Activated CD8-positive, alpha-beta T cell treated with anti-CD3 and anti-CD28 coated beads, Interleukin-2, amount 10 ng/mL, durations not matched to agents 7 days and 5 days (primary cell): ENCODE measurements around the gene CELF4. TPM values are rescaled to one million over a fixed set of nuclear protein-coding genes. Genes with fewer than 3 reads are reported as not detected.
A peak's percentile ranks its signal among the peaks of the same experiment; 100 is the strongest.

ENCODE experiments used
- ATAC-seq: fragments of 150-1000 bp; cut with Tn5 transposase; one replicate; pipeline ENCODE4 v1.10.0; 2021; ENCODE audit warnings: moderate library complexity
- CTCF ChIA-PET: fragments of 350-600 bp; sonication (Branson Sonifier 250); formaldehyde crosslinking; loops from one replicate; lab custom pipeline; 2021; ENCODE audit warnings: antibody characterized with exemption; lab: Charles Lee
- POLR2A ChIA-PET: fragments of 350-600 bp; sonication (Branson Sonifier 250); formaldehyde crosslinking; loops from one replicate; lab custom pipeline; 2021; ENCODE audit warnings: antibody characterized with exemption; lab: Charles Lee
- DNase-seq: peaks from one replicate; pipeline ENCODE4 v3.0.0-alpha.2; 2020
- H3K27ac Mint-ChIP-seq: one replicate; pipeline ENCODE4 v1.8.0; 2021; ENCODE audit warnings: mild to moderate bottlenecking, mixed read lengths
- H3K27me3 Mint-ChIP-seq: one replicate; pipeline ENCODE4 v1.8.0; 2021; ENCODE audit warnings: low read depth, mixed read lengths
- H3K36me3 Mint-ChIP-seq: one replicate; pipeline ENCODE4 v1.8.0; 2021; ENCODE audit warnings: low read depth, mixed read lengths
- H3K4me1 Mint-ChIP-seq: one replicate; pipeline ENCODE4 v1.8.0; 2021; ENCODE audit warnings: low read depth, mixed read lengths
- H3K4me3 Mint-ChIP-seq: one replicate; pipeline ENCODE4 v1.8.0; 2021; ENCODE audit warnings: mild to moderate bottlenecking, mixed read lengths
- H3K9me3 Mint-ChIP-seq: one replicate; pipeline ENCODE4 v1.8.0; 2022; ENCODE audit warnings: mixed read lengths; ENCODE audit not compliant: insufficient read depth
- total RNA-seq, 2 experiments: library from RNA; stranded (reverse); gene quantifications; one replicate each; pipeline ENCODE4 v1.2.3, GENCODE V29; 2021

The CELF4 gene
- total RNA-seq, 2 experiments from 2014 or later: not detected

- Mint-ChIP-seq H3K4me3 (no peak overlapping the region), H3K27me3 (peaks cover 43% of the 10 kb centered on the region), H3K9me3 (no peaks in the 10 kb centered on the region), H3K27ac (no peak overlapping the region), H3K4me1 (peaks cover 3% of the 10 kb centered on the region), H3K36me3 (no peaks in the 10 kb centered on the region)
- ChIA-PET POLR2A (no interaction called here), CTCF (no interaction called here)
- ATAC-seq (no peak), DNase-seq (peak; percentile 28)
These were observed 82.2 kb downstream of the CELF4 start for GRCh38 chr18:37483221-37483971.

DNA sequence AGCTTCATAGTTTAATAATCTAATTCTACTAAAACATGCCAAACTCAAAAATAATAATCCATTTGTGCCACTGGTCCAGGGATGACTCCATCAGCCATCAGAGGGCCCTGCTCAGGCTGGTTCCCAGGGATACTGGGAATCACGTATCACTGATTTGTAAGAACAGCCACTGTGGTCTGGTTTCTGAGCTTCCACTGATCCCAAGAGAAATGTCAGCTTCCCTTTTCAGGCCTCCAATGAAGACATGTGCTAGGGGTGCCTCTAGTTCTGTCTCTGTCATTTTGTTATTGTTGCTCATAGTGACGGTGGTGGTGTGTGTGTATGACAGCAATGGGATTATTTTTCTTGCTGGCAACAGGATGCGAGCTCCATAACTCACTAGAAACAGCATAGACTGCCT lies 83.2 kb downstream of the CELF4 start:
- H3K4me3 Mint-ChIP-seq: no peak overlapping the region
- POLR2A ChIA-PET: no interaction called here
- DNase-seq: no peak

DNA sequence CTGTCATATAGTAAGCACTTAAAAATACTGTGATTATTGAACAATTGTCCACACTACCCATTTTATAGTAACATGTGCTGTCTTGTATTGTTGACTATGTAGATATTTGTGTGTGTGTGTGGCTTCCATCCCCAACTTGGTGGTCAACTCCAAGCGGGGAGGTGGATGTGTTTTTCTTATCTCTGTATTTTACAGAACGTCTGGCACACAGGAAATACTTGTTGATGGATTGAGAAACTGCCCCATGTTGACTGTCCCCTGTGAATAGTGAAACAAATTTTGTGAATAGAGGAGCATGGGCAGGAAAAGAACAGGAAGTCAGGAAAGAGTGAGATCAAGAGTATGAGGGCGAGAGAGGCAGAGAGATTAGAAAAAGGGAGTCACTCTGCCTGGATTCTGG lies 83.6 kb downstream of the CELF4 start:
- H3K4me1 Mint-ChIP-seq: peaks cover 3% of the 10 kb centered on the region
- POLR2A ChIA-PET: no interaction called here
- no peak overlapping the region for H3K27ac Mint-ChIP-seq
- H3K36me3 Mint-ChIP-seq: no peaks in the 10 kb centered on the region
- CTCF ChIA-PET: no interaction called here
- H3K4me3 Mint-ChIP-seq: no peak overlapping the region
- no peaks in the 10 kb centered on the region for H3K9me3 Mint-ChIP-seq
- ATAC-seq (no peak), DNase-seq (no peak)
- H3K27me3 Mint-ChIP-seq: peaks cover 34% of the 10 kb centered on the region

More for the DNA sequence above, 83.2 kb downstream of the CELF4 start:
- CTCF ChIA-PET: no interaction called here
- no peak for ATAC-seq
- H3K27me3 Mint-ChIP-seq: peaks cover 38% of the 10 kb centered on the region
- no peaks in the 10 kb centered on the region for H3K9me3 Mint-ChIP-seq
- no peaks in the 10 kb centered on the region for H3K36me3 Mint-ChIP-seq
- H3K27ac Mint-ChIP-seq: no peak overlapping the region
- H3K4me1 Mint-ChIP-seq: peaks cover 3% of the 10 kb centered on the region

GRCh38 chr18:37481491-37481890 lies 84.1 kb downstream of the CELF4 start:
- Mint-ChIP-seq H3K36me3 (no peaks in the 10 kb centered on the region), H3K4me1 (peaks cover 3% of the 10 kb centered on the region), H3K9me3 (no peaks in the 10 kb centered on the region), H3K27ac (no peak overlapping the region), H3K4me3 (no peak overlapping the region), H3K27me3 (peaks cover 29% of the 10 kb centered on the region)
- DNase-seq (no peak), ATAC-seq (no peak)
- ChIA-PET POLR2A (no interaction called here), CTCF (no interaction called here)

DNA sequence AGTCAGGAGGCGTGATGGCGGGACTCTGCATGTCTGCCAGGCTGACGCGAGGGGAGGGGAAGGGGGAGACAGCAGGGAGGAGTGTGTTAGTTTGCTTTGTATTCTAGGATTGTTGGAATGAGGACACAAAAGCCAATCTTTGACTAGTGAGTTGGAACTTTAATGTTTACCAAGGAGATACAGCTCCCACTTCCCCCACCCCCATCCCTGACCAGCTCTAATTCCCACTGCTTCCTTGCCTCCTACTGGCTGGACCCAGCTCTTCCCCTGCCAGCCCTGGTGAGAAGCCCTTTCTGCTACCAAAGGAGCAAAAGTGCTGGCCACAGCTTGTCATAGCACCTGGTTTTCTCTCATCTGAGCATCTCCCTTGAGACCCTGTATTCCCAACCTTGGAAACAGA lies 84.5 kb downstream of the CELF4 start:
- ChIA-PET CTCF (no interaction called here), POLR2A (no interaction called here)
- no peak for DNase-seq
- H3K27me3 Mint-ChIP-seq: peaks cover 24% of the 10 kb centered on the region
- no peaks in the 10 kb centered on the region for H3K36me3 Mint-ChIP-seq
- no peak overlapping the region for H3K27ac Mint-ChIP-seq
- H3K9me3 Mint-ChIP-seq: no peaks in the 10 kb centered on the region
- peaks cover 3% of the 10 kb centered on the region for H3K4me1 Mint-ChIP-seq
- ATAC-seq: no peak
- no peak overlapping the region for H3K4me3 Mint-ChIP-seq

- ATAC-seq (no peak), DNase-seq (no peak)
- Mint-ChIP-seq H3K27ac (no peak overlapping the region), H3K9me3 (no peaks in the 10 kb centered on the region), H3K36me3 (no peaks in the 10 kb centered on the region), H3K4me1 (no peaks in the 10 kb centered on the region), H3K27me3 (peaks cover 3% of the 10 kb centered on the region), H3K4me3 (no peak overlapping the region)
- ChIA-PET POLR2A (no interaction called here), CTCF (no interaction called here)
These were observed 88.8 kb downstream of the CELF4 start for GRCh38 chr18:37476611-37477295.

GRCh38 chr18:37476182-37476581 lies 89.4 kb downstream of the CELF4 start:
- CTCF ChIA-PET: no interaction called here
- DNase-seq (peak; percentile 38), ATAC-seq (no peak)
- no peak overlapping the region for H3K27ac Mint-ChIP-seq
- H3K9me3 Mint-ChIP-seq: no peaks in the 10 kb centered on the region
- POLR2A ChIA-PET: no interaction called here
- no peaks in the 10 kb centered on the region for H3K36me3 Mint-ChIP-seq
- H3K4me1 Mint-ChIP-seq: no peaks in the 10 kb centered on the region
- H3K4me3 Mint-ChIP-seq: no peak overlapping the region
- peaks cover 3% of the 10 kb centered on the region for H3K27me3 Mint-ChIP-seq

GRCh38 chr18:37473195-37473840 lies 92.3 kb downstream of the CELF4 start:
- Mint-ChIP-seq H3K4me1 (no peaks in the 10 kb centered on the region), H3K27me3 (no peaks in the 10 kb centered on the region), H3K4me3 (no peak overlapping the region), H3K27ac (no peak overlapping the region), H3K36me3 (no peaks in the 10 kb centered on the region), H3K9me3 (no peaks in the 10 kb centered on the region)
- DNase-seq (no peak), ATAC-seq (no peak)
- CTCF ChIA-PET: no interaction called here
- POLR2A ChIA-PET: no interaction called here

DNA sequence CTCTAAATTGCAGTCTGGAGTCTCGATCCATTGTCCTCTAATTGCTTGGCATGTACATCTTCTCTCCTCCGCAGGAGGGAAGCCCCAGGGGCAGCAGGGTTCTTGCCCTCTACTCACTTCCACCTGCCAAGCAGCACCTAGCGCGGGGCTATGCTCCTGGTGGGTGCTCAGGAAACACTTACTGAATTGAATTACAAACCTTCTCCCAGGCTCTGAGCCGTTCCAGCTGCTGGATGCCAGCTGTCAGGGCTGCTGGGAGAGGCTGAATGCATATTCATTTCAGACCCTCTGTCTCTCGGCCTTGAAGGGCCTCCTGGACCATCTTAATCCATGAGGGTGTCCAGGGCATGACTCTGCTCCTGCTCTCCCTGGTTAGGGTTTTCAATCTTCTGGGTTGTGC lies 94.0 kb downstream of the CELF4 start:
- Mint-ChIP-seq H3K4me3 (no peak overlapping the region), H3K36me3 (no peaks in the 10 kb centered on the region), H3K4me1 (no peaks in the 10 kb centered on the region), H3K27ac (no peak overlapping the region), H3K27me3 (no peaks in the 10 kb centered on the region), H3K9me3 (no peaks in the 10 kb centered on the region)
- no peak for ATAC-seq
- DNase-seq: no peak
- POLR2A ChIA-PET: no interaction called here
- CTCF ChIA-PET: no interaction called here

DNA sequence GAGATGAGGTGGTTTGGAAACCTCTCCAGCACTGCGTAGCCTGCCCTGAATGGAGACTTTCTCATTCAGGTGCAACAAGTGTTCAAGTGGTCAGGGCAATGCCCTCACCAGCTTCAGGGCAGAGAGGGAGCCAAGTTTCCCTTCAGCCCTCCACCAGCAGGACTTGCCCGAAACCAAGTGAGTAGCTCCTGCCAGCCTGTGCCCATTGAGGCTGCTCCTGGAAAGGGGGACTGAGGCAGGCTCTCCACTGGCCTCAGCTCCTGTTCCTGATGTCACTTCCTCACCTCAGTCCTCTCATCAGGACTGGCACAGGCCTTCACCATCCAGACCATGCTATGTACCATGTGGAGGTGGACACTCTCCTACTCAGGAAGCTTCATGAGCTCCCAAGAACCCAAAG lies 94.6 kb downstream of the CELF4 start:
- CTCF ChIA-PET: no interaction called here
- DNase-seq: no peak
- Mint-ChIP-seq H3K4me1 (no peaks in the 10 kb centered on the region), H3K4me3 (no peak overlapping the region), H3K27me3 (no peaks in the 10 kb centered on the region), H3K27ac (no peak overlapping the region), H3K36me3 (no peaks in the 10 kb centered on the region), H3K9me3 (no peaks in the 10 kb centered on the region)
- no peak for ATAC-seq
- POLR2A ChIA-PET: no interaction called here

DNA sequence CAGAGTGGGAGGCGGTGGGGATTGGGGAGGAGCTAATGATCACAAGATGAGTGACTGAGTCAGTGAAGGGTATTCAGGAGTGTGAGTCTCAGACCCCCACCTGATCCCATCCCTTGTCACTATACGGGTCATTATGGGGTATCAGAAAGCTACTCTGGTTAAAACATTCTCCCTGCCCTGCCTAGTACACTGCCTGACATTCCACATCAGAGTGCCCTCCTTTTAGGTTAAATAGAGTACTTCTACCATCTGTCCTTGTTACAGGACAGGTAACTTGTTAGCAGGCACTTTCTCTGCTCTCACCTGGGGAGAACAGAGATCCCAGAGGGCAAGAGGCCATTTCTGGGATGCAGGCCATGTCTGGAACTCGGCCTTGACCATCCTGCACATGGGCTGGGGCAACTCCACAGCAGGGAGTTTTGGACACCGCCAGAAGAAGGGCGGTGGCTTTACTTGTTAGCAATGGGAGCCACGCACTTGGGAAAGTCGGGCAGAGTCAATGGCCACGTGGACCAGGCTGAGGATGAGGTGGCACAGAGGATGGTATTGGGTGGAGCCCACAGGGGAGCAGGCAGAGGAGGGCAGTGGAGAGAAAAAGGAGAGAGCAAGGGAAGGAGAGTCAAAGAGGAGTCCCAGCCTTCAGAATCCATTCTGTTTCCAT lies 98.5 kb downstream of the CELF4 start:
- ChIA-PET POLR2A (no interaction called here), CTCF (no interaction called here)
- DNase-seq: no peak
- Mint-ChIP-seq H3K36me3 (no peaks in the 10 kb centered on the region), H3K9me3 (no peaks in the 10 kb centered on the region), H3K4me3 (no peak overlapping the region), H3K27ac (no peak overlapping the region), H3K27me3 (no peaks in the 10 kb centered on the region), H3K4me1 (no peaks in the 10 kb centered on the region)
- ATAC-seq: no peak

DNA sequence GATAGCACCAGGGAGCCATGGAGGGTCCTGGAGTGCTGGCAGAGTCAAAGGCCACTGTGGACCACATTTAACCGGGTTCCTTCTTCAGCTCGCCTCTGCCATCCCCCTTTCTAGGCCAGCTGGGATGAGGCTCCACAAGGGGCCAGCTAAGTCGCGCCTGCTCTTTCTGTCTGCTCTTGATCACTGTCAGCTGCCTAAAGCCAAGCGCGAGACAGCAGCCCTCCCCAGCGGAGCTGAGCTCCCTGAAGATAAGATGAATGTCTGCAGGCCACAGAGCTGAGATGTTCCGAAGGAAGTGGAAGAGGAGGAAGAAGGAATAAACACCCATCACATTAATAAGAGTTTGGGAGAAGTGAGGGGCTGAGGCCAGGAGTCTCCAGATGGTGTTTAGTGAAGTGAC lies 99.6 kb downstream of the CELF4 start:
- ATAC-seq (no peak), DNase-seq (no peak)
- CTCF ChIA-PET: no interaction called here
- POLR2A ChIA-PET: no interaction called here
- Mint-ChIP-seq H3K27ac (no peak overlapping the region), H3K4me3 (no peak overlapping the region), H3K36me3 (no peaks in the 10 kb centered on the region), H3K4me1 (no peaks in the 10 kb centered on the region), H3K27me3 (no peaks in the 10 kb centered on the region), H3K9me3 (no peaks in the 10 kb centered on the region)
